GM23248 (cell line): ENCODE results near the gene INTS2.

Experiments
- EZH2 ChIP-seq: fragments of 200-600 bp; sonication (generic); IDR thresholded peaks from 2 replicates; pipeline ENCODE4 v1.6.1; 2018; ENCODE audit warnings: antibody characterized with exemption, mild to moderate bottlenecking; ENCODE audit not compliant: insufficient read depth, poor library complexity, severe bottlenecking
- EZH2phosphoT487 ChIP-seq: fragments of 200-600 bp; sonication (generic); IDR thresholded peaks from 2 replicates; pipeline ENCODE4 v1.6.1; 2018; ENCODE audit warnings: antibody characterized with exemption, moderate library complexity, mild to moderate bottlenecking, low read depth; ENCODE audit not compliant: insufficient read depth

DNA sequence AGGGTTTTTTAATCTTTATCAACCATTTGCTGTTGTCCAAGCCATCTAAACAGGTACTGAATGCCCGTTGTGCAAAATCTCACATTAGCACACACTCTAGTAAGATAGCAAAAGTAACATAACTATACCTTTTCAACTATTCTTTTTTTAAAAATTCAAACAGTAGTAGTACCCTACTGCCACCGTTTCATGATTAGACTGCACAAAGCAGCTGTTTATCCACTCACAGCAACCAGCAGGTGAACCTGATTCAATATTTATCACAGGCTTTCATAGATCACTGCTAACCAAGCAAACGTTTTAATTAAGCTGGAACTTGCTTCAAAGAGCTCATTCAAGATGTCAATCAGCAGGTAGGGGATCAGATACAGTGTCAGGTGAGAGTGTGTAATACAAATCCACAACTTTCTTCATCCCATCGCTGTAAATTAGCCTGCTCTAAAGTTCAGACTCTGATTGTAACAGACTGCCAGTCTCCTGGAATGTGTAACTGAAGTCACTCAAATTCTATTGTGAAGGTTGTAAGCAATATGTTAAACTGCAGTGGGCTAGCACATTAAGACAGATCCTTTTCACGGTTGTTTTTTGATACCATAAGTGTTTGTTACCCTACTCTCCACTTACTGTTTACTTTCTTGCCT is 111.8 kb downstream of the INTS2 start:
- TF ChIP-seq EZH2 (no peak), EZH2phosphoT487 (no peak)
